Measurements from ENCODE around the gene CHST9. TPM values are rescaled to one million over a fixed set of nuclear protein-coding genes. Genes with fewer than 3 reads are reported as not detected.
"Not testable (repeated sequence)": the region's sequence is repeated elsewhere in the genome, so short reads cannot be mapped to it uniquely, and the experiment has no call there.

The CHST9 gene
- total RNA-seq, 1 experiment from 2014 or later, result 0.07 TPM

- H3K27me3 ChIP-seq (ENCODE audit: insufficient read depth, low read depth), result no peaks in the 10 kb centered on the region
- no peaks in the 10 kb centered on the region for H3K9me2 ChIP-seq (ENCODE audit: insufficient read depth)
- H3K79me2 ChIP-seq (ENCODE audit: low read depth), result no peaks in the 10 kb centered on the region
- CTCF ChIA-PET, result no interaction called here
- H3K36me3 ChIP-seq (ENCODE audit: low read depth), result no peaks in the 10 kb centered on the region
- DNase-seq, result no peak
- no peak overlapping the region for H3K4me3 ChIP-seq
- POLR2A ChIA-PET (ENCODE audit: unreplicated experiment), result no interaction called here
- no TSS peak for BruUV-seq (replicated peaks)
- no peaks in the 10 kb centered on the region for H3K9me3 ChIP-seq (ENCODE audit: insufficient read depth, low read depth)
- no peak overlapping the region for H3K27ac ChIP-seq
- H4K20me1 ChIP-seq (ENCODE audit: insufficient read depth), result no peaks in the 10 kb centered on the region
- no peak overlapping the region for H2AFZ ChIP-seq
- intact Hi-C loops (cut with micrococcal nuclease; ENCODE audit: unreplicated experiment), result no loop called here
- peaks cover 4% of the 10 kb centered on the region; the same call in 1 of the 2 replicates for H3K4me1 ChIP-seq (replicated peaks; ENCODE audit: insufficient read depth)
- H3F3A ChIP-seq (ENCODE audit: insufficient read depth, low read depth), result no peaks in the 10 kb centered on the region
- no peak overlapping the region for H3K4me2 ChIP-seq
- no peak for TF ChIP-seq EZH2 (IDR thresholded peaks at IDR 0.05; ENCODE audit: low read depth)
- TF ChIP-seq CTCF (conservative IDR thresholded peaks at IDR 0.05), result no peak
Observed at GRCh38 chr18:27094621-27095020, 90.5 kb downstream of the CHST9 start.

GRCh38 chr18:27093290-27093689, 91.8 kb downstream of the CHST9 start:
- H3K27me3 ChIP-seq (ENCODE audit: insufficient read depth, low read depth); H3F3A ChIP-seq (ENCODE audit: insufficient read depth, low read depth); H3K9me2 ChIP-seq (ENCODE audit: insufficient read depth); POLR2A ChIA-PET (ENCODE audit: unreplicated experiment); H3K4me3 ChIP-seq; H3K4me1 ChIP-seq (replicated peaks; ENCODE audit: insufficient read depth); BruUV-seq (replicated peaks); H4K20me1 ChIP-seq (ENCODE audit: insufficient read depth); intact Hi-C loops (cut with micrococcal nuclease; ENCODE audit: unreplicated experiment); H3K36me3 ChIP-seq (ENCODE audit: low read depth); H3K4me2 ChIP-seq; H2AFZ ChIP-seq; DNase-seq; H3K9me3 ChIP-seq (ENCODE audit: insufficient read depth, low read depth); CTCF ChIA-PET; H3K79me2 ChIP-seq (ENCODE audit: low read depth); H3K27ac ChIP-seq: not testable (repeated sequence)

- TF ChIP-seq EZH2 (IDR thresholded peaks at IDR 0.05; ENCODE audit: low read depth) (no peak), CTCF (conservative IDR thresholded peaks at IDR 0.05) (no peak)
- Histone ChIP-seq H3K36me3 (ENCODE audit: low read depth) (no peaks in the 10 kb centered on the region), H3F3A (ENCODE audit: insufficient read depth, low read depth) (no peaks in the 10 kb centered on the region), H3K9me2 (ENCODE audit: insufficient read depth) (no peaks in the 10 kb centered on the region), H3K4me3 (no peak overlapping the region), H4K20me1 (ENCODE audit: insufficient read depth) (no peaks in the 10 kb centered on the region), H3K79me2 (ENCODE audit: low read depth) (no peaks in the 10 kb centered on the region), H3K4me1 (replicated peaks; ENCODE audit: insufficient read depth) (no peaks in the 10 kb centered on the region), H3K9me3 (ENCODE audit: insufficient read depth, low read depth) (no peaks in the 10 kb centered on the region), H3K27me3 (ENCODE audit: insufficient read depth, low read depth) (no peaks in the 10 kb centered on the region), H2AFZ (no peak overlapping the region), H3K27ac (no peak overlapping the region), H3K4me2 (no peak overlapping the region)
- CTCF ChIA-PET, result no interaction called here
- no TSS peak for BruUV-seq (replicated peaks)
- POLR2A ChIA-PET (ENCODE audit: unreplicated experiment), result no interaction called here
- DNase-seq, result no peak
- intact Hi-C loops (cut with micrococcal nuclease; ENCODE audit: unreplicated experiment), result no loop called here
Observed at GRCh38 chr18:27081701-27082100, 103.4 kb downstream of the CHST9 start.

GRCh38 chr18:27075828-27076227, 109.3 kb downstream of the CHST9 start:
- no peak for DNase-seq
- H3K4me1 ChIP-seq (replicated peaks; ENCODE audit: insufficient read depth), result no peaks in the 10 kb centered on the region
- TF ChIP-seq CTCF (conservative IDR thresholded peaks at IDR 0.05) (no peak), EZH2 (IDR thresholded peaks at IDR 0.05; ENCODE audit: low read depth) (no peak)
- ChIA-PET POLR2A (ENCODE audit: unreplicated experiment) (no interaction called here), CTCF (no interaction called here)
- no peaks in the 10 kb centered on the region for H3F3A ChIP-seq (ENCODE audit: insufficient read depth, low read depth)
- H2AFZ ChIP-seq, result no peak overlapping the region
- H3K79me2 ChIP-seq (ENCODE audit: low read depth), result no peaks in the 10 kb centered on the region
- H3K27ac ChIP-seq, result no peak overlapping the region
- H3K4me3 ChIP-seq, result no peak overlapping the region
- no peak overlapping the region for H3K4me2 ChIP-seq
- H3K27me3 ChIP-seq (ENCODE audit: insufficient read depth, low read depth), result no peaks in the 10 kb centered on the region
- no peaks in the 10 kb centered on the region for H4K20me1 ChIP-seq (ENCODE audit: insufficient read depth)
- H3K36me3 ChIP-seq (ENCODE audit: low read depth), result no peaks in the 10 kb centered on the region
- intact Hi-C loops (cut with micrococcal nuclease; ENCODE audit: unreplicated experiment), result no loop called here
- H3K9me3 ChIP-seq (ENCODE audit: insufficient read depth, low read depth), result no peaks in the 10 kb centered on the region
- H3K9me2 ChIP-seq (ENCODE audit: insufficient read depth), result no peaks in the 10 kb centered on the region
- no TSS peak for BruUV-seq (replicated peaks)

Measured in PC-9 (cell line).